Skin of body (tissue), 2 donors: Measurements from ENCODE around the gene SH3BP5. TPM values are rescaled to one million over a fixed set of nuclear protein-coding genes. Genes with fewer than 3 reads are reported as not detected.
A peak's percentile ranks its signal among the peaks of the same experiment; 100 is the strongest.

Experiments used
- DNase-seq: peaks from one replicate; lab custom pipeline; 2025; lab: John Stamatoyannopoulos, UW
- total RNA-seq: library from RNA; depleted of rRNA; stranded (reverse); fragments of >200 nt; gene quantifications from one replicate; pipeline ENCODE4 v1.2.3, GENCODE V29; 2014

SH3BP5 gene
- total RNA-seq, 1 donor from 2014 or later = 44.2 TPM

DNA sequence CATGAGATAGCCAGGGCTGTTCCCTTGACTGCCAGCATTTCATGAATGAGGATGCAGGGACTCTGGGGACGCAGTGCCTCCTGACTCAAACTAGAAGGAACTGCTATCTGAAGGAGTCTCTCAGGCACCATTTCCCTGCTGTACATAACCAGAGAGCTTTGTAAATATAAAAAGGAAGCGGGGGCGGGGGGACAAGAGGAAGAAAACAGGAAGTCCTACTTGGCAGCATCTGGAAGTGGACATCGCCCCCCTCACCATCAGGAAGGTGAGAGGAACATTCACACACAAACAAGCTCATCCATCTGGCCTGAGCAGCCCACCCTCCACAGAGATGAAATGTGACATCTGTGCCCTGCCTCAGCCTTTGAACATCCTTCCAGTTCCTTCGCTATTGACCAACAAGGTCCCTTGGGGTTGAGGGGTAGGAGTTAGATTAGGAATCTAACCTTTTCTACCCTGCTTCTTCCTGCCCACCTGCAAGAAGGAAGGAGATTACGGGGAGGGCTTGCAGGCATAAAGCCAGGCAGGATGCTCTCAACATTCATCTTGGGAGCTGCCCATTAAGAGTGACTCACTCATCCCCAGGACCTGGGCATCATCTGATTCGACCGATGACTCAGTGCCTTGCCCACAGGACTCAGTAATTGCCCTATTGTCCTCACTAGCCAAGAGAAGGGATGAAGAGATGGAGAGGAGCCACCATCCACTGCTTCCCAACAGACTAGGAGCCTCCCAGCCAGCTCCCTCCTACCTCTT, 31.9 kb downstream of the SH3BP5 start:
- peak; percentile 47 for DNase-seq

DNA sequence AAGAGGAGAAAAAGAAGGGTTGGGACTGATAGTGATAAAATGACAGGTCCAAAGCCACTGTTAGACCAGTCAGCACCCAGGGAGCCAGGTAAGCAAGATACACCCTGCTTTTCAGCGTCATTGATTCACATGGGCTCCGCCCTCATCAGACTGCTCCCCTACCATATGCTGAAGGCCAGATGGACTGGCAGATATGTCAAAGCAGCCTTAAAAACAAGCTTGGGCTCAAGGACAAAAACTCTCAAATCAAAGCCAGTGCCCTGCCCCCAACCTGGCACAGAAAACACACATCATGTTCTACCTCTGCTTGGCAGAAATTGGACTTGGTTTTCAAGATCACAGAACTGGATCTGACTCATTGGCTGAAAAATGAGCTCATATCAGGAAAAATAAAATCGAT, 33.4 kb downstream of the SH3BP5 start:
- DNase-seq = no peak

DNA sequence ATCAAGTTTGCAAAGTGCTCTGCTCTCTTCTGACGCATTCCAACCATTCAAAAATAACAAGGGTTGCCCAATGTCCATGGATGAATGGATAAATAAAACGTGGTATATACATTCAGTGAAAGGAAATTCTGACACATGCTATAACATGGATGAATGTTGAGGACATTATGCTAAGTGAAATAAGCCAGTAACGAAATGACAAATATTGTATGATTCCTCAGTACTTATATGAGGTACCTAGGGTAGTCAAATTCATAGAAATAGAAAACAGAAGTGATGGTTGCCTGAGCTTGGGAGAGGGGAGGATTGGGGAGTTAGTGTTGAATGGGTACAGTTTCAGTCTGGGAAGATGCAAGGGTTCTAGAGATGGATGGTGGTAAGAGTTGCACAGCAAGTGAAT, 33.9 kb downstream of the SH3BP5 start:
- no peak for DNase-seq

DNA sequence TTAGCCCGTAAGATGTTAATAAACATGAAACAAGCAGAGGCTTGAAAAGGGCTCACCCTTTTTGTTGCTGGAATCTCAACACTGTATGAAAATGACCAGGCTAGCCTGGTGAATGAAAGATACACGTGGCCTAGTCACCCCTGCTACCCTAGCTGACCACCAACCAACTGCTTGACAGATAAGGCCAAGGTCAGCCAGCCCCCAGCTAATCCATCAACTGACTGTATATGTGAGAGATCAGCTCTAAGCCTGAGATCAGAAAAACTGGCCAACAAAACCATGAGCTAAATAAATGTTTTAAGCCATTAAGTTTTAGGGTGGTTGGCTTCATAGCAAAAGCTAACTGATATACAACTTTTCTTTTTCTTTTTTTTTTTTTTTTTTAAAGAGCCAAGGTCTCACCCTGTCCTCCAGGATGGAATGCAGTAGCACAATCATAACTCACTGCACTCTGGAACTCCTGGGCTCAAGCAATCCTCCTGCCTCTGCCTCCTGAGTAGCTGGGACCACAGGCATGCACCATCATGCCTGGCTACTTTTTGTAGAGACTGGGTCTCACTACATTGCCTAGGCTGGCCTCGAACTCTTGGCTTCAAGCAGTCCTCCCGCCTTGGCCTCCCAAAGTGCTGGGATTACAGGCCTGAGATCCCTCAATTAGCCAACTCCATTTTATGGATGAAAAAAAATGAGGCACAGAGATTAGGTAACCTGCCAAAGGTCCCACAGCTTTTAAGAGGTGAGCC, 34.6 kb downstream of the SH3BP5 start:
- DNase-seq = no peak

DNA sequence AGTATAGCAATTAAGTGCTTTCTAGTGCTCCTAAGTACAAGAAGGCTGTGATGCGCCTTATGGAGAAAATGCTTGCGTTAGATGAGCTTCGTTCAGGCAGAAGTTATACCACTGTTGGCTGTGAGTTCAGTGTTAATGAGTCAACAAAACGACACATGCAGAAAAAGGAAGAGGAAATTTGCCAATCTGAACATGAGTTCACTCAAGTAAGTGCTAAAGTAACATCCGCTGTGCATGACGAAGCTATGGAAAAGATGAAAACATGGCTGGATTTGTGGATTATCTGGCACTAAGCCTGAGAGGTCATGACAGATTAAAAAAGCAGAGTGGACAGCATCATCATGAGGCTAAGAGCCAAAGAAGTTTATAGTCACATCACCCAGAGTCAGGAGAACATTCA, 36.9 kb downstream of the SH3BP5 start:
- peak; percentile 68 for DNase-seq

DNA sequence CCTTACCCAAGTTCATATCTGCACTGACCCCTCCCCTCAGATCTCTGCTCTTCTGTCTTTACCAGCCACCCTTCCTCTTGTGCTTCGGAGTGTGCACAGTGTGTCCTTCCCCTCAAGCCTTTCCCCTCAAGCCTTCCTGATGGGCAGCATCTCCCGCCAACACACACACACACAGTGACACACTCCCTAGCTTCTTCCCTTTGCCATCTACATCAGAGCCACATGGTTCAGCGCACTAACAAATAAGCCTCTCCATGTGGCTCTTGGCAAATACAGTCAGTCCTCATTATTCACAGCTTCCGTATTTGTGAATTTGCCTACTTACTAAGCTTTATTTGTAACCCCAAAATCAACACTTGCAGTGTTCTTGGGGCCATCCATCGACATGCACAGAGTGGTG, 37.5 kb downstream of the SH3BP5 start:
- no peak for DNase-seq

DNA sequence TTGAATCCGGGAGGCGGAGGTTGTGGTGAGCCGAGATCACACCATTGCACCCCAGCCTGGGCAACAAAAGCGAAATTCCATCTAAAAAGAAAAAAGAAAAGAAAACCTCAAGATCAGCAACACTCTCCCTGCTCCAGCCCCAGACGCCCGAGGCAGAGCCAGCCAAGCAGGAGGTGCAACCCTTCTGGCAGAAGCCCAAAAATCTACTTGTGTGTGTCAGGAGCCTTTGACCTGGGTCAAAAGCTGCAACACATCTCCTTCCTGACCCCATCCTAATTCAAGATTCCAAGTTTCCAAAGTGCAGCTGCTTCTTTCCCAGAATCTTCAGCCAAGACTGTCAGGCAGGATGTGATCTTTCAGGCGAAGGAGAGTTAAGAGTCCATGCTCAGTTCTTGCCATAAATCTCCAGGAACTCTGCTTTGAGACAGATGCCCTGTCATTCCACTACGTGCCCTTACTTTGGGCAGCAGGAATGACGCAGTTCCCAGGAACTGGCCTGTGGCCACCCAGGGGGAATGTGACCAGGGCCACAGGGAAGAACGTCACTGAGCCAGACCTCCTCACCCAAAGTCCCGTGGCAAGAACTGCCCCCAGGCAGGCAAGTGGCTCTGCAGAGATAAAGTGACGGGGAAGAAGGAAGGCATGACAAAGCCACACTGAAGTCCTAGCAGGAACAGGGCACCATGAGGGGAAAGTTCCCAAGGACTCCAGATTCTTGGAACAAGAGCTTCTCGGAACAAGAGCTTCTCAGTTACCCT, 39.4 kb downstream of the SH3BP5 start:
- DNase-seq = no peak

DNA sequence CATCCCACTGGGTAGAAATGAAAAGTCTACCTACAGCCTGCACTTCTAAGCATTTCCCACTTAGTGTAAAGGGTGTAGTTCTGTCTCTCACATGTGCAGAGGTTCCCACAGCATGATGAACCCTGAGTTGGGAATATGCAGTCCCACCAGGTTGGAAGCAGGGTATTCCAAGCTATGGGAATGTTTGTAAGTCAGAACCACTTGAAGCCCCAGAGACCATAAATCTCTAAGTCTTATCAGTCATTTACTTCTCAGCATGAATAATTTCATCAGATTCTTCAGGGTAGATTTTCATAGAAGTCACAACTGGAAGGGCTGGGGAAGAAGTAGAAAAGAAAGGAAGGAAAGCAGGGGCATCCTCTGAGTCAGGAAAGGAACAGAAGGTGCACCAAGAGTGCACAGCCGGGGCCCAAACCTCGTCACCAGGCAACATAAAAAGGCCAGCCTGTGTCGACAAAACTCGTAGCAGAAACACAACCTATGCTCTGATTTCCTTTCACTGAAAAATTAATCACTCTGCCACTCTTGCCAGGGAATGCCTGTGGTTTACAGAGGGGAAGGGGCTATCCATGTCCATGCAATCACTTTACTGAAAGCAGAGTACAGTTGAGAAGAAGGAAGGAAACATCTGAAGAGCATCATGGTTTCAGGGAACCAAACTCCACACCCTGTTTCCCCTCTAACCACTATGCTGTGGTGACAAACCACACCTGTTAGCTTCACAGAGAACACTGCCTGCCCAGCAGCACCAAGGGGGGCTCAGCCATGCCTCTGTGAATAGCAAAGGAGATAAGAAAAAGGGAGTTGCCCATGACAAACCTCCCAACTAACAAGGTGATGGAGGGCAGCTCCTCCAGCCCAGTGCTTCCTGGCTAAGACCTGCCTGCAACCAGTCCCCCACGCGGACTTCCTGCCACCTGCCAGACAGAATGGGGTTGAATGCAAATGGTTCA, 40.5 kb downstream of the SH3BP5 start:
- no peak for DNase-seq

DNA sequence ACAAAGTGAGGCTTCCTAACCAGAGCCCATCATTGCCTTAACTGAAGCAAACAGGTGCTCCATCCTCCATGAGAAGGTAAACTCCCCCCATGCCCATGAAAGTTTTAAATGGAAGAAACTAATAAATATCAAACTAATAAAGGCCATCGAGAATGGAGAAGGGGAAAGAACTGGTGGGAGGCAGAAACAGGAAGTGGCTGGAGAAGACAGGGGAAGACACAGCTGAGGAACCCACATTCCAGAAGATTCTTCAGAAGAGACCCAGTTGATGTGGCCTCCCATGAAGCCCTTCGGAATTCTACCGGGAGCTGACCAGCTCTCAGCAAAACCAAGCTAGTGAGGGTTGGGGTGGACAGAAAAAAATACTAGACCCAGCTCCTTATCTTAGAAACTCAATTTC, 41.6 kb downstream of the SH3BP5 start:
- no peak for DNase-seq

DNA sequence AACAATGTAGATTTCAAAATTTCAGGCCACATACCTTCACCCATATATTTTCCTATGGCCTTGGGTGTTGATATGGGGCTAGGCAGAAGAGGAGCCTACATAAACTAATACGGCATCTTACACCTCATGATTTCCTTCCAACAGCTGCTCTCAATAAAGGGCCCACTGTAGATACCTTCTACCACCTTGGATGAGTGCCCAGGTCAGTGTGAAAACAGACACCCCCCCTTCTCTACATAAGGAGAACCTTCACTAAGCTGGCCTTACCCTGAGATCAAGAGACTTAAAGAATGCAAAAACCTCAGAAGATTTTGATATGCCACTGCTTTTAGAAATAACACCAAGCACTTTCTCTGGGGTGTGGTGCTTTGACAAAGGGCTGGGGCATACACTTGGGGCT, 42.7 kb downstream of the SH3BP5 start:
- no peak for DNase-seq

DNA sequence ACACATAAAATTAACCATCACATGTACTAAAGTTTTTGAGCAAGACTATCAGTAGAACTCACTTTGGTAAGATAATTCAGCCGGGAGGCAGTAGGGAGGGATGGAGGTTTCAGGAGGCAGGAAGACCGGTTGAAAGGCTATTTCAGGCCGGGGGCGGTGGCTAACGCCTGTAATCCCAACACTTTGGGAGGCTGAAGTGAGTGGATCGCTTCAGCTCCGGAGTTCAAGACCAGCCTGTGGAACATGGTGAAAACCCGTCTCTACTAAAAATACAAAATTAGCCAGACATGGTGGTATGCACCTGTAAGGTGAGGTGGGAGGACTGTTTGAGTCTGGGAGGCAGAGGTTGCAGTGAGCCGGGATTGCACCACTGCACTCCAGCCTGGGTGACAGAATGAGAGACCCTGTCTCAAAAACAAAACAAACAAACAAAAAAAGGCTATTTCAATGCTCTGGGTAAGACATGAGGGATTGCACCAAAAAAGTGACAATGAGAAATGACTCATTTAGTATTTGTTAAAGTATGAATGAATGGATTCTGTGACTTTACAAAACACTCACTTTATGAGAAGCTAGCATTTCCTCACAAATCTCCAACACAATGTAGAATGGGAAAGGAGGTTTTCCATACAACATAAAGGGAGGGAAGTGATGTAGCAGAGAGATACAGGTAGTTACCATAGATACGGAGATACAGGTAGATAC, 43.9 kb downstream of the SH3BP5 start:
- no peak for DNase-seq

DNA sequence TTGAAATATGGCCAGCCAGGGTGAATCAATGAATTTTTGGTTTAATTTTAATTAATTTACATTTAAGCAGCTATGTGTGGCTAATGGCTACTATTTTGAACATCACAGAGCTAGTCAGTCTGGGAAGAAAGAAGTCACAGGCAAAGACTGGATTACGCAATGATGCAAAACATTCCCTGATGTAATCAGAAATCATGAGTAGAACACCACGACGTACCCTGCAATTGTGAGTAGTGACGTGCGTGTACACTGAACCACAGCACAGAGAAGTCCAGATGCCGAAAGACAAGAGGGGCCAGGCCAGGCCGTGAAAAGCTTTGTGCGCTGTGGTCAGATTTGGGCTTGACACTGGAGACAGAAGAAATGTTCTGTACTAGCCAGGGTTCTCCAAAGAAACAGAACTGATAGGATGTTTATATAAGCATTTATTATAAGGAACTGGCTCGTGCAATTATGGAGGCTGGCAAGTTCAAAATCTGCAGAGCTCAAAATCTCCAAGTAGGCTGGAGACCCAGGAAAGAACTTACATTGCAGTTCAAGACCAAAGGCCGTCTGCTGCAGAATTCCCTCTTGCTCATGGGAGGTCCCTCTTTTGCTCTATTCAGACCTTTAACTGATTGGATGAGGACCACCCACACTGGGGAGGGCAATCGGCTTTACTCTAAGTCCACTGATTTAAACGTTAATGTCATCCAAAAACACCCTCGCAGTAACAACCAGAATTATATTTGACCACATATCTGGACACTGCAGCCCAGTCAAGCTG, 44.6 kb downstream of the SH3BP5 start:
- peak; percentile 11 for DNase-seq

DNA sequence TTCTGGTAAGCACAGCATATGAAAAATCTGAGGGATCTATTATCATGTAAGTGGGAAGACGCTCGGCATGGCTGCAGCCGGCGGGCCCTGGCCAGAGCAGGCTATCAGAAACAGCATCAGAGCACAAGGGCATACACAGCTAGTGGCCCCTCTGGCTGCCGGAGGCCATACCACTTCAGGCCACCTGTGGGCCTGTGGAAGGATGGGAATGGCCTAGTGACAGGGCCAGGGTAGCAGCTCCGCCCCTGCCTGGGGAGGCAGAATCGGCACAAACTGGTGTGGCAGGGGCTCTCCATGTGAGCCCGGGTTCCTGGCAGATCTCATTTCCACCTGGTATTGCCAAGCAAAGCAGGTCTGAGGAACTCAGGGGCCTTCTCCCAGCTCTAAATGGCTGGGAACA, 46.4 kb downstream of the SH3BP5 start:
- no peak for DNase-seq

DNA sequence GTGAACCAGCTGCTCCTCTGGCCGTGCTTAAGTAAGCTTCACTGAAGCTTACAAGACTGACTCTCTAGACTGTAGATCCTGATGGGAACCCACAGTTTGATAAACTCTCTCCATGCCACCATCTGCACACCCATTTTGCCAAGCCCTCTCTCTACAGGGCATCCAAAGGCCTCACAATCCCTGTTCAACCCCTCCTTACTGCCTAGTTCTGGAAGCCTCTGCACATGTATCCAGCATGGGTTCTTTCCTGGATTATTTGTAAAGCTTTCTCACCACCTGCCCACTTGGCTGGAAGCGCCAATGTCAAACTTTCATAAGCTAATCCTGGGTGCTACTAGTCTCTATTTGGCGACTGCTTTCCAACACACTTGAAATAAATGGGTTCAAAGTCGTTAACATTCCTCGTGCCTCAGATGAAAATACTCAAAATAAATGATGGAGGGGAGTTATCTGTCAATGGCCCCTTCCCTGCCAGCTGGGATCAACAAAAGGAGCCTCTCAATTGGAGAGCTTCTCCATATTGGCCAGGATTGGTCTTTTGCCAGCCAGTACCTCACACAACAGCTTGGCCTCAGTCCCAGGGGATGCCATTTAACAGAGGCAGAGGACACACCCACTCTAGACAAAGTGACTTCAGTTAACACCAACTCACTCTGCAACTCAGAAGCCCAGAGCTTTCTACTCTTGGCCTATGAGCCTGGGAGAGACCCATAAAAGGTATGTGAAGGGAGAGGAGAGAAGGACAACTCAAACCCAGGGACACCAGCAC, 48.1 kb downstream of the SH3BP5 start:
- peak; percentile 3 for DNase-seq

DNA sequence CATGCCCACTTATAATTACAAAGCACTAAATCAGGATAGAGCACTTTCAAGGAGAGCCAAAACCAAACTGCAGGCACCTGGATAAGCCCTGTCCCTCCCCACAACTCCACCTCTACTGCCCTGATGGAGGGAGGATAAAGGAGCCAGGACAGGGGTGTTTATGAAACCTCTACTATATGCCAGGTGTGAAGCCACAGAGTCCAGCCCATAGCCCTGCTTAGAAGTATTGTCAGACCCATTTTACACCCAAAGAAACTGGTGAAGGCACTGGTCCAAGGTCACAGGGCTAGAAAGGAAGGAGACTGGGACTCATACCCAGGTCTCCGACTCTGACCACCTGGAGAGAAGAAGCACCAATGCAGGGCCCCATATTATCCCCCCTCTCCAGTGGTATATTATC, 48.7 kb downstream of the SH3BP5 start:
- no peak for DNase-seq

DNA sequence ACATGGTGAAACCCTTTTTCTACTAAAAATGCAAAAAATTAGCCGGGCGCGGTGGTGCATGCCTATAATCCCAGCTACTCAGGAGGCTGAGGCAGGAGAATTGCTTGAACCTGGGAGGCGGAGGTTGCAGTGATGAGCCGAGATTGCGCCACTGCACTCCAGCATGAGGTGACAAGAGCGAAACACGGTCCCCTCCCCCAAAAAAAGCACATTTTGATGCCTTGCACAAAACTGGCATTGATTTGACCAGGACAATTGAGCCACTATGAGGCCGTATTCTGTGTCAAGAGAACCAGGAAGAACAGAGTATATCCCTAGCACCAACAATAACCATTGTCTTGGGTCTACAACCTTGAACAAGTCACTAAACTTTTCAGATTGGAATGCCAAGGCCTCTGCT, 50.6 kb downstream of the SH3BP5 start:
- no peak for DNase-seq

DNA sequence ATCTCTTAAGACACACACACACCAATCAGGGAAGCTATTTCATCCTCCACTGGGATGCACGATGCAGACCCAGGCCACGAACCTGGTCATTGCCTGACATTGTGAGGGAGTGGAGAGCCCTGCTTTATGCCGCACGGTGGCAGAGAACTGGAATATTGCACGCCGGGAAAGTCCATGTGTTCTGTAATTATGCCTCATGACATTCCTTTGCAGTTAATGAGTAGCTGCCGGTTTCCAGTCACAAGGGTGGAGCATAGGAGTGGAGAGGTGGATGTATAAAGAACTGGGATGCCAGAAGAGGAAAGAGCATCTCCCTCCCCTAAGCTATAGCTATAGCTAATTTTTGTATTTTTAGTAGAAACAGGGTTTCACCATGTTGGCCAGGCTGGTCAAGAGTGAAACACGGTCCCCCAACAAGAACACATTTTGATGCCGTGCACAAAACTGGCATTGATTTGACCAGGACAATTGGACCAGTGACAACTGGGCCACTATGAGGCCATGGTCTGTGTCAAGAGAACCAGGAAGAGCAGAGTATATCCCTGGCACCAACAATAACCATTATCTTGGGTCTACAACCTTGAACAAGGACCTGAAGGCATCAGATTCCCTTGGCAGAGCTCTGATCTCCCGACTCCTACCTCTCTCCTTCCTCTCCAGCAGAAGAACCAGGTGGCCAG, 51.4 kb downstream of the SH3BP5 start:
- no peak for DNase-seq

DNA sequence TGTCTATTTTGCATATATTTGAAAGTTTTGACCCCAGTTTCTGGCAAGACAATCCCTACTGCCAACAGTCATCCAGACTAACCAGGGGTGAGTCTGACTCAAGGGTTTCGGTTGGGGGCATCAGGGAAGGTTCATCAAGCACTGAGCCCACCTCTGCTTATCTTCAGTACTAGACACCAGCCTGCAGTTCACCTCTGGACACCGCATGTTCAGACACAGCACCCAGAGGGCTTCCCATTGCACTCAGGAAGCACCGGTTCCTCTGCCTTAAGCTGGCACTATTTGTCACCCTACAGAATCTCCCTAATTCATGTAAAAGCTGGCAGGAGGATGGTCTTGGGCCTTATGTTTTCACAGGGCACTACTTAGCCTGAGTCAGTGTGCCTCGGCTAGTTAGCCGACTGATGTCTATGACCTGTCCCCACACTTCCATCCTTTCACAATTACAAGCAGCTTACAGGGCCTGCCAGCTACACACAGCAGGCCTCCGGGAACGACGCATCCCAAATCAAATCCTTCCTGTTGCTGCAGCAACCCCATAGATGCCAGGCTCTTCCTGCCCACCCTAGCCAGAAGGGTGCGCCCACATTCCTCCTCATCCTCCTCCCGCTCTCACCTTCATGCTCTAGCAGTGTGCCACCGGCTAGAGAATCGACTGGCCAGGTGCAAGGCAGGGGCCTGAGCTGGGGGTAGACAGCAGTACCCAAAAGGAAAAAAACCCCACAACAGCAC, 52.5 kb downstream of the SH3BP5 start:
- no peak for DNase-seq
